Measurements from ENCODE around the gene EN2. TPM values are rescaled to one million over a fixed set of nuclear protein-coding genes. Genes with fewer than 3 reads are reported as not detected.

EN2 gene
- polyA plus RNA-seq = under 1 TPM in 2 of 3 donors, not detected in 1; 0.04 to 0.05 TPM

DNA sequence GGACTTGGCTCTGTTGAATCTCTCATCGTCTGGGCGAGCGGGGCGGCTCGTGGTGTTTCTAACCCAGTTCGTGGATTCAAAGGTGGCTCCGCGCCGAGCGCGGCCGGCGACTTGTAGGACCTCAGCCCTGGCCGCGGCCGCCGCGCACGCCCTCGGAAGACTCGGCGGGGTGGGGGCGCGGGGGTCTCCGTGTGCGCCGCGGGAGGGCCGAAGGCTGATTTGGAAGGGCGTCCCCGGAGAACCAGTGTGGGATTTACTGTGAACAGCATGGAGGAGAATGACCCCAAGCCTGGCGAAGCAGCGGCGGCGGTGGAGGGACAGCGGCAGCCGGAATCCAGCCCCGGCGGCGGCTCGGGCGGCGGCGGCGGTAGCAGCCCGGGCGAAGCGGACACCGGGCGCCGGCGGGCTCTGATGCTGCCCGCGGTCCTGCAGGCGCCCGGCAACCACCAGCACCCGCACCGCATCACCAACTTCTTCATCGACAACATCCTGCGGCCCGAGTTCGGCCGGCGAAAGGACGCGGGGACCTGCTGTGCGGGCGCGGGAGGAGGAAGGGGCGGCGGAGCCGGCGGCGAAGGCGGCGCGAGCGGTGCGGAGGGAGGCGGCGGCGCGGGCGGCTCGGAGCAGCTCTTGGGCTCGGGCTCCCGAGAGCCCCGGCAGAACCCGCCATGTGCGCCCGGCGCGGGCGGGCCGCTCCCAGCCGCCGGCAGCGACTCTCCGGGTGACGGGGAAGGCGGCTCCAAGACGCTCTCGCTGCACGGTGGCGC lies at the start of gene EN2:
EN2 (plus strand) TSS at position 19 of the 767 bp plus-strand sequence; CDS start at position 268, 249 bp downstream.
- 2% methylated on average over 72 to 105 of the region's 105 CpGs for WGBS, 3 donors

DNA sequence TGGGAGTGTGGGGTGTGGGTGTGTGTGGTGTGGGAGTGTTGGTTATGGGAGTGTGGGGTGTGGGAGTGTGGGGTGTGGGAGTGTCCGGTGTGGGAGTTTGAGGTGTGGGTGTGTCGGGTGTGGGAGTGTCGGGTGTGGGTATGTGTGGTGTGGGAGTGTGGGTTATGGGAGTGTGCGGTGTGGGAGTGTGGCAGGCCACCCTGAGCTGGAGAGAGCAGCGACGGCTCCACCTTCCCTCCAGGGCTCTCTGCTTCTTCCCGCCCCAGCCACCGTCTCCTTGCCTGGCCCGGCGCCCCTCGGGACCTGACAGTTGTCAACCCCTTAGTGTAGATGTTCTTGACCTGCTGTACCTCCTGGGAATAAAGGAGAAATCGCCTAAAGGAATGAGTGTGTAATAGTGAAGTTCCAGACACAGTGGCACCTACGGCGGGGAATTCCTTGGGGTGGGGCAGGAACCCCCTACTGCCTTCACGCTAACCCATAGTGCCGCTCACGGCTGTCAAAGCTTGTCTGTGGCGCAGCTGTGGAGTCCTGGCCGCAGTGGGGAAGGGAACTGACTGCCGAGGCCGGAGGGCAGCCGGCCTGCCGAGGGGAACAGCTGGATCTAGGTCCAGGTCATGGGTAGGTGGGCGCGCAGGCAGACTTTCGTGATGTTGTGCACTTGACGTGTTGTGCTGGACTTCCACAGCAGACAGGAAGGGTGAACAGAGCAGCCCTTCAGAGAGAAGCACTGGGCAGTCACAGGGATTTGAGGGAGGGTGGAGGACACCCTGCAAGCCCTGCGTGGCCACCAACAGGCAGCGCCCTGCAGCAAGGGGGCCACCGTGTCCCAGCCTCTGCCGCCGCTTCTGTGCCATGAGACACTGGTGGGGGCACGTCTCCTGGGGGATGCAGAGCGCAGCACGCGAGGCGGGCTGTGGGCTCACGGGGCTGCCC lies 49.0 kb upstream of the EN2 start:
- WGBS, 3 donors = 27 to 42% (median 40%) methylated on average over 36 to 38 of the region's 38 CpGs
- H3K27ac ChIP-seq (ENCODE audit: low read depth, low read length) = no peak overlapping the region

More for the DNA sequence above, at the start of gene EN2:
- no peak within 1 kb of the TSS for H3K27ac ChIP-seq (ENCODE audit: low read depth, low read length)

DNA sequence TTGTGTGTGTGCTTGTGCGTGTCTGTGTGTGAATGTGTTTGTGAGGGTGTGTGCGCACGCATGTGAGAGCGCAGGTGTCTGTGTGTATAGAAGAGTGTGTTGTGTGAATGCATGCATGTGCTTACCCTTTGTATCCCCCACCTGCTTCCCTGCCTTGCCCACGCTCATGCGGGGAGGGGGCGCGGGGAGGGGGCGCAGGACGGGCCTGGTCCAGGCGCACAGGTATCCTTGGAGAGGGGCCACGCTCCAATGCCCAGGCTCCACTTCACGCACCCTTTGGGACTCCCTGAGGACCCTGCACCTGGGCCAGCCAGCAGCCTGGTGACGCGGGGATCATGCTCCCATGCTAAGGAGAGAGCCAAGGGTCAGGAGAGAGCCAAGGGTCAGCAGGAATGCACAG lies 47.9 kb upstream of the EN2 start:
- H3K27ac ChIP-seq (ENCODE audit: low read depth, low read length) = no peak overlapping the region
- 81 to 88% (median 86%) methylated on average over 14 to 15 of the region's 15 CpGs for whole genome bisulfite sequencing, 3 donors

DNA sequence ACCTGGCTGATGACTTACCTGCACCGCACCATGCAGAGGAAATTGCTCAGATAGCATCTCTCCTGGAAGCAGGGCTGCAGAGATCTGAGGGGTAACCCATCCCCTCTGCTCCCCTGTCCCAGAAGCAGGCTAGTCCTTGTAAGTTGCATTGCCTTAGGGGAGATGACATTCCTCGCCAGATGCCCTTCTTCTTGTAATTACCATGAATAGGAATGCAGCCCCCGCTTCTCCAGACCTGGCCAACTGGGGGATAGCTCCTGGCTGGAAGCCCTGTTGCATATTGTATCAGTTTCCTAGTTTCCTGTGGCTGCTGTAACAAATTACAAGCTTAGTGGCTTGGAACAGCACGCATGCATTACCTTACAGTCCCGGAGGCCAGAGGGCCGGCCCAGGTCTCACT lies 47.5 kb upstream of the EN2 start:
- H3K27ac ChIP-seq (ENCODE audit: low read depth, low read length) = no peak overlapping the region
- 65 to 80% (median 71%) methylated on average over 6 of the region's 6 CpGs for WGBS, 3 donors

DNA sequence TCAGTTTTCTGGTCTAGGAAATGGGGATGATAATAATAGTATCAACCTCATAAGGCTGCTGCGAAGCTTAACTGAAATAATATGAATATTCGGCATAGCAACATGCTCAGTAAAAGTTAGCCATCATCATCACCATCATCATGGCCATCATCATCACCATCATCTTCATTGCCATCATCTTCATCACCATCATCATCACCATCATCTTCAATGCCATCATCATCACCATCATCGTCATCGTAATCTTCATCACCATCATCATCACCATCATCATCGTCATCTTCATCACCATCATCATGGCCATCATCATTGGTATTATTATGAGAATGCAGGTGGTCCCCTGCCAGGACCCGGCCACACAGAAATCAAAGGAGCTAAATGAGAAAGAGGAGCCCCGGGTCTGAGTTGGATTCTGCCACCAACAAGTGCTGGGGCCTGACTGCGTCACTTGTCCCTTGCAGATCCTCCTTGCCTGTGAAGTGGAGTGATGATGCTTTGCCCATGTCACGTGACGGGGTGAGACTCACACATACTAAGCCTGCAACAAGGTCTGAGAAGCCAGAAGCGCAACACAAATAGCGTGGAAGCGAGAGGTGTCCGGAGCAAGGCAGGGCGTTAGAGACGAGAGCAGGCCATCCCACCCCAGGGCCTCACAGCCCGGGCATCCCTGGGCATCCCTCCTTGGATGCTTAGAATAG lies 46.1 kb upstream of the EN2 start:
- H3K27ac ChIP-seq (ENCODE audit: low read depth, low read length) = no peak overlapping the region
- WGBS, 3 donors = 82 to 92% (median 89%) methylated on average over 17 of the region's 17 CpGs

DNA sequence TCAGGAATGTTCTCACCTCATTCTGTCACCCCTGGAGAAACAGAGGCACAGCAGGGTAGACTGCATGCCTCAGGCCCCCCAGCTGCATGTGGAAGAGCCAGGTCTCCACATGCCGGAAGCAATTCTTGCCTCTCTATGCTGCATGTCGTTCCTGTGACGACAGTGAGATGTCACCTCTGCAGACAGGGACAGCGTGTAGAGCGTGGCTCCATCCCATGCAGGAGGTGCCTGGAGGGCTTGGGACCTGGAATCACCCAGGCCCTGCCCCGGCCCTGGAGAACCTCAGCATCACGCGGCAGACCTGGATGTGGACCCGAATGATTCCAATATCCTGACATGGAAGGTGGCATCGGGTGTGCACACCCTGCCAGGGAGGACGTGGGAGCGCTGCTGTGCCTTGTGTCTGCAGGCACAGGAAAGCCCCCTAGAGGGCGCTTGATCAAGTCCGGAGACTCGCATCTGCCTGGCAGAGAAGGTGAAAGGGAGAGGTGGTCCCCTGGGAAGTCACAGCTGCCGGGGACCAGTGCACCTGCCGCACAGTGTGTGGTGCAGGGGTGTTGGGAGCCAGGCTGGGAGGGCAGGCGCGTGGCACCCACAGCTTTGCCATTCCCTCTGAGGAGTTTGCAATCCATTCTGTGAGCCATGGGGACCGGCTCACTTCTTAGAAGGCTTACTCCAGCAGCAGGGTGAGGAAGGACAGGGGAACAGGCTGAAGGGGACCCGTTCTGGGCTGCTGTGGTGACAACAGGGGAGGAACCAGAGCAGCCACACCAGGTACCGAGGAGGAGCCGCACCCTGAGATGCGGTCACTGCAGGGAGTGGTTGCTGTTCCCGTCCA lies 45.3 kb upstream of the EN2 start:
- 30 to 39% (median 38%) methylated on average over 25 of the region's 25 CpGs for WGBS, 3 donors
- H3K27ac ChIP-seq (ENCODE audit: low read depth, low read length) = no peak overlapping the region

DNA sequence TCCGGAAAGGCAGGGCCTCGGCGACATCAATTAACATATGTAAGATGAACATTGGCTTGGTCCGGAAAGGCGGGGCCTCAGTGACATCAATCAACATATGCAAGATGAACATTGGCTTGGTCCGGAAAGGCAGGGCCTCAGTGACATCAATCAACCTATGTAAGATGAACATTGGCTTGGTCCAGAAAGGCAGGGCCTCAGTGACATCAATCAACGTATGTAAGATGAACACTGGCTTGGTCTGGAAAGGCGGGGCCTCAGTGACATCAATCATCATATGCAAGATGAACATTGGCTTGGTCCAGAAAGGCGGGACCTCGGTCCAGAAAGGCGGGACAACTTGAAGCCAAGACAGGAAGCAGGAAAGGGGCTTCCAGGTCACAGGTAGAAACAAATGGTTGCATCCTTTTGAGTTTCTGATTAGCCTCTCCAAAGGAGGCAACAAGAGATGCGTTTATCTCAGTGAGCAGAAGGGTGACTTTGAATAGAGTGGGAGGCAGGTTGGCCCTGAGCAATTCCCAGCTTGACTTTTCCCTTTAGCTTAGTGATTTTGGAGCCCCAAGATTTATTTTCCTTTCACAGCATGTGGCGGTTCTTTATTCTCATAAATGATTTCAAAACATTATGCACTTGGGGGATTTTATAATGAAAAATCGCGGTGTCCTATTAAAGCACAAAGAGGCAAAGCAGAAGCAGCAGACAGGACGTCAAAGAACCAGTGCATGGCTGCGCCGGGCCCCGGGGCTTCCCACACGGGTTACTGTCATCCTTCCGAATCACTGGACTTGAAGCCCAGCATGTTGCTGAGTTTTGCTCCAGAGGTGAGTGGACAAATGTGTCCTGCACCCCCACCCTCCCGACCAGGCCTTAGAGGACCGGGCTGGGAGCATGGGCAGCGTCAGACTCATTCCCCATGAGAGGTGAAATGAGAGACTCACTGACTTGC lies 43.1 kb upstream of the EN2 start:
- no peak overlapping the region for H3K27ac ChIP-seq (ENCODE audit: low read depth, low read length)
- 85 to 86% (median 85%) methylated on average over 24 of the region's 24 CpGs for WGBS, 3 donors

DNA sequence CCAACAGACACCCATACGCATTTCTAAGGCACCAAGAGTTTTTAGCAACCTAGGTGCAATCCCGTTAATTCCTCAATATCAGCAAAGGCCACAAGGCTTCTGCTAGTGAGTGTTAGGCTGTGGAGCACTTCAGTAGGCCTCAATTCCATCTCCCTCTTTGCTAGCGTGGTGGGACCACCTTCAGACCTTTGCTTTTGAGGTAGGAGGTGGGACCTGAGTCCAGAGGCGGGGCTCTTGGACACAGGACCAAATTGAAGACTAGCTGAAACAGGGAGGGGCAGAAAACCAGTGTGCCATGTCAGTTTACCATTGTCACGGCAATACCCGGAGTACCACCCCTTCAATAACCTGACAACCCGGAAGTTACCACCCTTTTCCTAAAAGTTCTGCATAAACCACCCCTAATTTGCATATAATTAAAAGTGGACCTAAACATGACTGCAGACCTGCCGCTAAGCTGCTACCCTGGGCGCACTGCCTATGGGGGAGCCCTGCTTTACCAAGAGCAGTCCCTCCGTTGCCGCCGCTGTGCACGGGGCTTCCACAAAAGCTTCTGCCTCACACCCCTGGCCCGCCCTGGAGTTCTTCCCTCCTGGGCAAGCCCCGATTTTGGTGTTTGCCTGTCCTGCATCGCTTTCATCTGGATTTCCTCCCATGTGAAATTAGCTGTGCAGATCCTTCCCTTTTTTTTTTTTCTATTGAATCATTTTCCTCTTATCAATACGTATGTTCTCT lies 41.1 kb upstream of the EN2 start:
- H3K27ac ChIP-seq (ENCODE audit: low read depth, low read length) = no peak overlapping the region
- WGBS, 3 donors = 83 to 89% (median 88%) methylated on average over 17 of the region's 17 CpGs

DNA sequence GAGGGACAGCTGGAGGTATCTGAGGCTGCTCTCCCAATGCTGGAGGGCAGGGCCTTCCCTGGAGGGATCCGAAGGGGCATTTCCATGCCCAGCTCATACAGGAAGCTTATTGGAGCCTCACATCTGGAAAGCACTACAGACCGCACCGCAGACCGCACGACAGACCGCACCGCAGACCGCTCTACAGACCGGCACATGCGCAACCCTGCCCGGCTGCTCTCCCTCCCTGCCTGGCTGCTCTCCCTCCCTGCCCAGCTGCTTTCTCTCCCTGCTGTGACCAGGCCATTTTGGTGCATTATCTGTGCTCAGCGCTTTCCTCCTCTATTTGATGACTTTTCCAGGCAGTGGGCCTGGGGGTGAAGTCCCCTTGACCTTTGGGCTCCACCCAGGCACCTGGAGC lies 39.6 kb upstream of the EN2 start:
- no peak overlapping the region for H3K27ac ChIP-seq (ENCODE audit: low read depth, low read length)
- 83 to 85% (median 84%) methylated on average over 12 of the region's 12 CpGs for WGBS, 3 donors

DNA sequence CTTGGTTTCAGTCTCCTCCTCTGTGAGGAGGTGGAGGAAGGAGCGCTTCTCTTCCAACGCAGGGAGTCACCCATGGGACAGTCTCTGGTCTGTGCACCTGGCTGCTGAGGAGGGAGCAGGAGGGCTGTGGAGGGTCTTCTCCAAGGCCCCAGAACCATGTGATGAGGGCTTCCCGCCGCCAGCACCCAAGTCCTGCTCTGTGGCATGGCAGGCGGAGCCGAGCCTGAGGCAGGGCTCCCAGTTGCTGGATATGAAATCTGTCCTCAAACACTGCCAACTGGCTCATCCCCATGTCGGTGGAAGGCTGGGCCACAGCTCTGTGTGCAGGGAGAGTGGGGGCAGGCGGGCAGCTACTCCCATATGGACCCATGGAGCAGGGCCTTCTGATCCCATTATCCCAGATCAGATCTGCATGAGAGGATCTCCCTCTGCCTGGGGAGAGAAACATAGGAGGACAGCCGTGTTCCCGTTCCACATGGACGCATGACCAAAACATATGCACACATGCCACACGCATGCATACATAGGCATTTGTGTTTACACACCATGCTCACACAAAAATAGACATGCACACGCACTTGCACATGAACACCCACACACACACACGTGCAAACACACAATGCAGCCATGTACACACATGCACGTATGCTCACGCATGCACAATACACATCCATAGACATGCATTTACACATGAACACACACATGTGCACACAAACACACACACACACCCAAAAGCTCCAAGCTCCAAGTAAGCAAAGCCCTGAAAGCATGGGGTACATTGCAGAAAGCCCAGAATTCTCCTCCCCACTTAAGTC lies 38.8 kb upstream of the EN2 start:
- WGBS, 3 donors = 85 to 90% (median 85%) methylated on average over 16 of the region's 16 CpGs
- no peak overlapping the region for H3K27ac ChIP-seq (ENCODE audit: low read depth, low read length)

DNA sequence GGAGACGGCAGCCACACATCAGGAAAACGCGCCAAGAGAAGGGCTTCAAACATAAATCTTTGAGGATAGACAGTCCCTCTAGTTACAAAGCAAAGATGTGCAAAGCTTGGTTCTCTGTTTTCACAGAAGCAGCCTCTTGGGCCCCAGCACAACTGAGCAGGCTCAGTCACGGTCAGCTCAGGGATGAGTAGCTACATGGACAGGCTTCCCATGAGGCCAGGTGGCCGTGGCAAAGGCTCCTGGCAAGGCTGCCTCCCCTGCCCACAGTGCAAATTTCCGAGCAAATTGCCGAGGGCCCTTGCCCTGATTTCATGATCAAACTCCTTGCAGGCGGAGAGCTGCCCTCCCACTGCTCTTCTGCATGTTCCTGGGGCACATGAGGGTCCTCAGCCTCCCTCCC lies 37.8 kb upstream of the EN2 start:
- WGBS, 3 donors = 75 to 76% (median 76%) methylated on average over 8 of the region's 8 CpGs
- no peak overlapping the region for H3K27ac ChIP-seq (ENCODE audit: low read depth, low read length)

DNA sequence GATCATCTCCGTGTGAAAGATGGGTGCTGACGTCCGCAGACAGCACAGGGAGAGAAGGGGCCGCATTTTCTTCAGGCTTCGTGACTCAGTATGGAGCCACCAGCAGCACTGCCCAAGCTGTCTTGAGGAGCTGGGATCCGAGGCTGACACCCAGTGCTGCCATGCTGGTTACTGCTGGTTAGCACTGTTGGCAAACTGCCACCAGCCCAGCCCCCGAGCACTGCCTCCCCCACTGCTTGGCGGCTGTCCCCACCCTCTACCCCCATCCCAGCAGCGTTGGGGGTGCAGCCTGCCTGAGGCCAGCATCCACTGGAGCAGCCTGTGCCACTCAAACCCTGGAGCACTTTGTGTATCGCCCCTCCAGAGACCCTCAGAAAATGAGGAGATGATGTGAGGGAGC lies 35.8 kb upstream of the EN2 start:
- H3K27ac ChIP-seq (ENCODE audit: low read depth, low read length) = no peak overlapping the region
- WGBS, 3 donors = 42 to 71% (median 63%) methylated on average over 10 of the region's 10 CpGs

DNA sequence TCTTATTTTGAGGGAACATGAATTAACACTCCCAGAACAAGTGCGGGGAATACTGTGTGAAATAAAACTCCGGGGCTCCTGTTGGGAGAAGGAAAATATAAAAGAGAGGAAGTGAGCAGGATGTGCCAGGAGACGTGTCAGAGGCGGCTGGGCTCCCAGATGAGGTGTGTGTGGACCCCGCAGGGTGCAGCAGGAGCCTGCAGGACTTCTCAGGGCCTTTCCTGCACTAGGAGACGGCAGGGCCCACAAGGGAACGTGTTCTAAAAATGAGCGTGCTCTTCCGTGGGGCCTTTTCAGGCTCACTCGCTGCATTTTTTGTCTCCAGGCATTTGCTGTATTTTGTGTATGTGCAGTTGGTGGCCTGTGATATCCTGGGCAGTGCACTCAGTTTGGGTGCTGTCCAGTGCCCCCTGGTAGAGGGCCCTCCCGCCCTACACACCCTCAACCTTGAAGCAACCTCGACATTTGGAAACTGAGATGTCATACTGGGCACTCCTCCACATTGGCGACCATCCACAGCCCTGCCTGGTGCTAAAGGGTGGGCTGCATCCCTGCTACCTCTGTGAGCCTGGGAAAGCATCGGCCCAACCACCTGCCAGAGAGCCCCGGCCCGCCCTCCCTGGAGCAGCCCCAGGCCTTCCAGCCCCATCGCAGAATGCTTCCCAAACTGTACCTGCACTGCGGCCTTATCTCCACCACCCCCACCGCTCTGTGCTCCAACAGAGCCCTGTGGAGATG lies 35.2 kb upstream of the EN2 start:
- WGBS, 3 donors = 69 to 79% (median 70%) methylated on average over 19 of the region's 19 CpGs
- no peak overlapping the region for H3K27ac ChIP-seq (ENCODE audit: low read depth, low read length)

DNA sequence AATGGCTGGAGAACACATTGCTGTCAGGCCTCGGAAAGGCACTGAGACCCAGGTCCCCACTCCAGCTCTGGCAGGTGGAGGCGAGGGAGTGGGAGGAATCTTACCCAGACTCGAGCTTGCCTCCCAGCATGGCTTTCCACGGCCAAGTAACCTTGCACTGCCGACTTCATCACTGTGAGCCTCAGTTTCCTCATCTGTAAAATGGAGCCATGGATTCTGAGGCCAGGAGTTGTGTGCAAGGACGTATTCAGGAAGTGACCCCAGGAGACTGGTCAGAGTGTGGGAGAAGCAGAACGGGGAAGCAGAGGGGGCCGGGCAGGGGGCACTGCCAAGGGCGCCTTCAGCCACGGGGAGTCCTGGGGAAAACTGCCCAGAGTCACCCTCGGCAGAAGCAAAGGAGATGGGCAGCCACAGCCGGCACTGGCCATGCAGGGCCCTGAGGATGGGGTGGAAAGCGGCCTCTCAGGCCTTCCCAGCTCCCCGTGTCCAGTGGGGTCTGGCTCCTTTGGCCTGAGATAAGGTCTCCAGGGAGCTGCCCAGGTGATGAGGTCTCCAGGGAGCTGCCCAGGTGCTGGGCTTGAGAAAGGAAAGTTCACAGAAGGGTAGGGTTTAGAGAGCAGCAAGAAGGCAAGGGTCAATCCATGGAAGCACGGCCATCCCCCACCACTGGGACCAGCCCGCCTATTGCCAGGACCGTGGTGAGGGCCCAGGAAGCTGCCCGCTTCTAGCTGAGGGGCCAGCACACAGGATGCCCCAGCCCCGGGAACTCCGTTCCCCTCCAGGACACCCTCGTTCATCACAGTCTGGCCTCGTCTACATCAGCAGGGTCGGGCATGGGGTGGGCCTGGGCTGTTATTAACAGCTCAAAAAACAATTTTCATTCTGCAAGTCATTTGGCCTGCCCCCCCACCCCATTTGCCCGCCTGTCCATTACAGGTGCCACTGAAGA lies 34.3 kb upstream of the EN2 start:
- no peak overlapping the region for H3K27ac ChIP-seq (ENCODE audit: low read depth, low read length)
- 76 to 78% (median 77%) methylated on average over 24 of the region's 24 CpGs for WGBS, 3 donors
